LNCAP (cell line): ENCODE results near the gene NOTCH2.

ENCODE experiments used
- CTCF ChIP-seq: fragments of 450-650 bp; IDR thresholded peaks from 2 replicates; pipeline ENCODE4 v1.5.1; 2017; ENCODE audit warnings: mild to moderate bottlenecking

Gene NOTCH2

GRCh38 chr1:119926553-119926952 is 142.9 kb downstream of the NOTCH2 start:
- no peak for TF ChIP-seq CTCF

- no peak for TF ChIP-seq CTCF
These were observed 144.2 kb downstream of the NOTCH2 start for GRCh38 chr1:119924948-119925898.

- TF ChIP-seq CTCF = no peak
These were observed 149.1 kb downstream of the NOTCH2 start for GRCh38 chr1:119920104-119920968.

- TF ChIP-seq CTCF = no peak
These were observed 150.2 kb downstream of the NOTCH2 start for GRCh38 chr1:119919241-119919640.

GRCh38 chr1:119918301-119918700 is 151.2 kb downstream of the NOTCH2 start:
- TF ChIP-seq CTCF = no peak

GRCh38 chr1:119917304-119918055 is 152.0 kb downstream of the NOTCH2 start:
- no peak for TF ChIP-seq CTCF

- no peak for TF ChIP-seq CTCF
These were observed 153.9 kb downstream of the NOTCH2 start for GRCh38 chr1:119915517-119915916.
